ENCODE measurements around the gene PLEKHF1. TPM values are rescaled to one million over a fixed set of nuclear protein-coding genes. Genes with fewer than 3 reads are reported as not detected.

Gene PLEKHF1
- total RNA-seq, 1 donor from 2014 or later, result 0.92 TPM

DNA sequence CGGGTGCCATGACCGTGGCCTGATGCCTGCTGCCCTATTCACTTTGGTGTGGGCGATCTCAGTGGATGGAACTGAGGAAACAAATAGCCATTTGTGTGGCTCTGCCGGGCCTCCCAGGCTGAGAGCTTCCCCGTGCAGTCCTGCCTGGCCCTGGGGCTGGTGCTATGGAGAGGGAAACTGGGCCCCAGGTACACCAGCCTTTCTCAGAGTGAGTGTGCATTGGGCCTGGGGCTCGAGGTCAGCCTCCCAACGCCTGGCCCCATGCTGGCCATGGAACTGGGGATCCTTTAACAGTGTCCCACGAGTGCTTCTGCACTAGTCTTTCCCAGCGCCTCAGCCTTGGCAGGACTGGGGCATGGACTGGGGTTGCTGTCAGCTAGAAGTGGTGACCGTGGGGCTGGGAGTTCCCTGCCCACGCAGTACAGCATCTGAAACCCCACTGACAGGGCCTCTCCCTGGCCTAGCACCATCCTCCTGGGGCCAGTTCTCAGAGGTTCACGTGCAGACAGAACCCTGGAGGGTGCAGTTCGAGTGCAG is 10.5 kb downstream of the PLEKHF1 start:
- no peak for DNase-seq (ENCODE audit: low spot score in 2 of 2, unreplicated experiment in 2 of 2)
- H3K4me3 Mint-ChIP-seq, result no peak overlapping the region
- H3K27ac Mint-ChIP-seq, result no peak overlapping the region
- H3K36me3 Mint-ChIP-seq, result no peaks in the 10 kb centered on the region
- no peaks in the 10 kb centered on the region for H3K27me3 Mint-ChIP-seq (ENCODE audit: low read depth)
- H3K9me3 Mint-ChIP-seq, result no peaks in the 10 kb centered on the region
- peaks cover 4% of the 10 kb centered on the region for H3K4me1 Mint-ChIP-seq
- TF ChIP-seq, protein P1, sequence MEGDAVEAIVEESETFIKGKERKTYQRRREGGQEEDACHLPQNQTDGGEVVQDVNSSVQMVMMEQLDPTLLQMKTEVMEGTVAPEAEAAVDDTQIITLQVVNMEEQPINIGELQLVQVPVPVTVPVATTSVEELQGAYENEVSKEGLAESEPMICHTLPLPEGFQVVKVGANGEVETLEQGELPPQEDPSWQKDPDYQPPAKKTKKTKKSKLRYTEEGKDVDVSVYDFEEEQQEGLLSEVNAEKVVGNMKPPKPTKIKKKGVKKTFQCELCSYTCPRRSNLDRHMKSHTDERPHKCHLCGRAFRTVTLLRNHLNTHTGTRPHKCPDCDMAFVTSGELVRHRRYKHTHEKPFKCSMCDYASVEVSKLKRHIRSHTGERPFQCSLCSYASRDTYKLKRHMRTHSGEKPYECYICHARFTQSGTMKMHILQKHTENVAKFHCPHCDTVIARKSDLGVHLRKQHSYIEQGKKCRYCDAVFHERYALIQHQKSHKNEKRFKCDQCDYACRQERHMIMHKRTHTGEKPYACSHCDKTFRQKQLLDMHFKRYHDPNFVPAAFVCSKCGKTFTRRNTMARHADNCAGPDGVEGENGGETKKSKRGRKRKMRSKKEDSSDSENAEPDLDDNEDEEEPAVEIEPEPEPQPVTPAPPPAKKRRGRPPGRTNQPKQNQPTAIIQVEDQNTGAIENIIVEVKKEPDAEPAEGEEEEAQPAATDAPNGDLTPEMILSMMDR (IDR thresholded peaks at IDR 0.05; ENCODE audit: unreplicated experiment), result no peak

DNA sequence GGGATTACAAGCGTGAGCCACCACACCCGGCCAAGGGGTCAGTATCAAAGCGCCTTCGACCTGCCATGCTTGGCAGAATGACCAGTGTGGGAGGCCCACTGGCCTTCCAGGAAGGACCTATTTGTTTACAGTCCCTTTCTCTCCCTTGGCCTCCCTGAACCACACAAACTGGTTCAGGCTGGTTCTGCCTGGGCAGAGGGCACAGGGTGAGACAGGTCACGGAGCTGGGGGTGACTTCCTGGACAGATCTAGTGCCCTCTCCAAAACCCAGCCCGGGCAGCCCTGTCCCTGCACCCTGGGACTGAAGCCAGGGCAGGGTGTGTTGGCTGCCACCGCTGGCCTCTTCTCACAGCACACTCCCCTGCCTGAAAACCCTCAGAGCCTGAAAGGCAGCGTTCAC is 11.3 kb downstream of the PLEKHF1 start:
- no peaks in the 10 kb centered on the region for H3K27me3 Mint-ChIP-seq (ENCODE audit: low read depth)
- H3K36me3 Mint-ChIP-seq, result no peaks in the 10 kb centered on the region
- TF ChIP-seq, protein P1 (IDR thresholded peaks at IDR 0.05; ENCODE audit: unreplicated experiment), result no peak
- no peak overlapping the region for H3K4me3 Mint-ChIP-seq
- DNase-seq (ENCODE audit: low spot score in 2 of 2, unreplicated experiment in 2 of 2), result no peak
- no peaks in the 10 kb centered on the region for H3K4me1 Mint-ChIP-seq
- no peak overlapping the region for H3K27ac Mint-ChIP-seq
- H3K9me3 Mint-ChIP-seq, result no peaks in the 10 kb centered on the region

DNA sequence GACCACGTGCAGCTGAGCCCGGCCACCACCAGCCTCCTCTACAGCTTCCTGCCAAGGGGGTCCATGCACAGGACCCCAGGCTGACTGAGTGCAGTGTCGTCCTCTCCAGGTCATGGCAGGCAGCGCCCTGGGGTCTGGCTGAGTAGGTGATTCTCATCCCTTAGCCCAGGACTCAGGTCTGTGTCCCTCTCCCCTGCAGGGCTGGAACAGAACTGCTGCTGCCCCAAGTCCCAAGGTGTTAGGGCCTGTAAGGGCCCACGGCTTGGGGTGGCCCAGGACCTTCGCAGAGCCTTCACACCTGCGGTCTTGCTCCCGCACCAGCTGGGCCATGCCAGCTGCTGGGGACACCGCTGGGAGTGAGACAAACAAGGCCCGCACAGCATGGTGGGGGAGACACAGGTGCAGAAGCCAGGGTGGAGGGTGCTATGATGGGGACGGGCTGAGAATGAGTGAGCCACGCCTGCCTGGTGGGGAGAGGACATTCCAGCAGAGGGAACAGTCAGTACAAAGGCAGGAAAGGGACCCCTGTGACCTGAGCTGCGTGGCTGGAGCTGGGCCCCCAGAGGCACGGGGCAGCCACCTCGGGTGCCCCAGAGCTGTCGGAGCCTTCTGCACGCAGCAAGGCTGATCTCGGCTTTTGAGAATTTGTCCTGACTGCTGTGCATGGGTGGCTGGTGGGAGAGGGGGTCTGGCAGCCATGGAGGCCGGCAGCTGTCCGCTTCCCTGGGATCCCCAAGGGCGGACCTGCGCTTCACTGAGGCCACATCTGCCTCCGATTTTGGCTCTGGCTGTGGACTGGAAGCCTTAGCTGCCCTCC is 11.9 kb downstream of the PLEKHF1 start:
- Mint-ChIP-seq H3K27me3 (ENCODE audit: low read depth) (no peaks in the 10 kb centered on the region), H3K36me3 (no peaks in the 10 kb centered on the region), H3K9me3 (no peaks in the 10 kb centered on the region), H3K27ac (no peak overlapping the region), H3K4me3 (no peak overlapping the region), H3K4me1 (no peaks in the 10 kb centered on the region)
- DNase-seq (ENCODE audit: low spot score in 2 of 2, unreplicated experiment in 2 of 2), result no peak
- TF ChIP-seq, protein P1 (IDR thresholded peaks at IDR 0.05; ENCODE audit: unreplicated experiment), result no peak

DNA sequence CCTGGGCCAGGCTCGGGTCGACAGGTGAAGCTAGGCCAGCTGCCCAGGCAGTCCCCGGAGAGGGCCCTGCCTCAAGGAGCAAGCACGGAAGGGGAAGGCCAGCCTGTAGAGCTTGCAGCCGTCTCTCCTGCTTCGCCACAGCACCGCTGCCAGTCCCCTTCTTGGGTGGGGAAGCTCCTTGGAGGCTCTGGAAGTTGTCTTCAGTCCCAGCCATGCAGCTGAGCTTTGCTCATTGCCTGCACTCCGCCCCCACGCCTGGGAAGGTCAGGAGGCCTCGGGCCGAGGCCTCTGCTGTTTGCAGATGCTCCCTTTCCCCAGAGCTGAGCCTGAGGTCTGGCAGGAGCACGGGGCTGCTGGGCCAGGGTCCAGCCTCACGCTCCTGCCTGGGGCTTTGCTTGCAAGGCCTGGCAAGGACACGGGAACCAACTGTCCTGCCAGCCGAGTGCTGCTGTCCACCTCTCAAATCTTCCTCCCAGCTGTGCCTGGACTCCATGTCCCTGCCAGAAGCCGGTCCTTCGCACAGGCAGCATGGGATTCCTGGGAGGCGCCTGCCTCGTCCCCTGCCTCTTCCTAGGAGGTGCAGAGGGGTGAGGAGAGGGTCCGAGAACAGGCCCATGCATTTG is 13.3 kb downstream of the PLEKHF1 start:
- Mint-ChIP-seq H3K9me3 (no peaks in the 10 kb centered on the region), H3K27ac (no peak overlapping the region), H3K4me3 (no peak overlapping the region), H3K4me1 (no peaks in the 10 kb centered on the region), H3K27me3 (ENCODE audit: low read depth) (peaks cover 2% of the 10 kb centered on the region), H3K36me3 (no peaks in the 10 kb centered on the region)
- TF ChIP-seq, protein P1 (IDR thresholded peaks at IDR 0.05; ENCODE audit: unreplicated experiment), result no peak
- no peak for DNase-seq (ENCODE audit: low spot score in 2 of 2, unreplicated experiment in 2 of 2)

DNA sequence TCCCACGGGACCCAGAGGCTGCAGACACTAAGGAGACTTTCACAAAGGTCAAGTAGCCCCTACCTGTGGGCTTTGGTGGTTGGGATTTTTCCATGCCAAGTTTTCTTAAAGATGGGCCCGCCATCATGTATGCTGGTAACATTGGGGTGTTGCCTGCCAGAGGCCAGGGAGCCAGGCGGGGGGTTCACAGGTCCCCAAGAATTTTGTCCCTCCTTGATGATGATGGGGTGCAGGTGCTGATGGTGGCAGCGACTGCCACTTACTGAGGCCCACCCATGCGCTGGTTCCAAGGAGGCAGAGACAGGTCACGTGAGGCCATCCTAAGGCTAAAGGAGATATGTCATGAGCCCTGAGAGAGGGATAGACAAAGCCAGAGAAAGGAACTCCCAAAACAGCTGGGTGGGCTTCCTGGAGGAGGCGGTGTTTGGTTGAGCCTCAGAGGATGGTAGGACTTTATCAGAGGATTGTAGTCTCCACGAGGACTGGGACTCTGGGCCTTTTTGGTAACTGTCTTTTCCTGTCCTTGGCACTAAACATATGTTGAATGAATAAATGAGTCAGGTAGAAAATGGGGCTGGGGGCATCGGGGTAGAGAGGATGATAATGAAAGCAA is 14.4 kb downstream of the PLEKHF1 start:
- H3K4me1 Mint-ChIP-seq, result no peaks in the 10 kb centered on the region
- no peak overlapping the region for H3K4me3 Mint-ChIP-seq
- H3K27me3 Mint-ChIP-seq (ENCODE audit: low read depth), result peaks cover 2% of the 10 kb centered on the region
- no peaks in the 10 kb centered on the region for H3K36me3 Mint-ChIP-seq
- TF ChIP-seq, protein P1 (IDR thresholded peaks at IDR 0.05; ENCODE audit: unreplicated experiment), result no peak
- no peak overlapping the region for H3K27ac Mint-ChIP-seq
- H3K9me3 Mint-ChIP-seq, result no peaks in the 10 kb centered on the region
- DNase-seq (ENCODE audit: low spot score in 2 of 2, unreplicated experiment in 2 of 2), result no peak

Measured in mesothelial cell of epicardium (in vitro differentiated cells).